Sciatic nerve (tissue), 2 donors: ENCODE results near the gene PIP5K1B. TPM values are rescaled to one million over a fixed set of nuclear protein-coding genes. Genes with fewer than 3 reads are reported as not detected.

Experiments
- ATAC-seq: fragments of 200-7000 bp; cut with Tn5 transposase; one replicate; pipeline ENCODE4 v1.9.1; 2020; ENCODE audit warnings: mild to moderate bottlenecking, moderate library complexity
- DNase-seq: peaks from one replicate; pipeline ENCODE4 v3.0.0-alpha.2; 2020; ENCODE audit warnings: low spot score
- intact Hi-C: fragments of 100-400 bp; cut with DNase I; formaldehyde crosslinking; loops from one replicate; pipeline ENCODE4 v1.14.2; 2022
- total RNA-seq: library from RNA; stranded (reverse); fragmentation: NEBNext Ultra II Directional; extraction: Animal tissue kit (Norgen Biotek cat#: 25700); gene quantifications from one replicate; pipeline ENCODE4 v1.2.1, GENCODE V29; 2021
- donor health status: DM: no; HTN: no; CAD: no.
- donor health status: DM: no; HTN: no; CAD: no.

PIP5K1B gene
- total RNA-seq, 1 donor from 2014 or later = 2.0 TPM

DNA sequence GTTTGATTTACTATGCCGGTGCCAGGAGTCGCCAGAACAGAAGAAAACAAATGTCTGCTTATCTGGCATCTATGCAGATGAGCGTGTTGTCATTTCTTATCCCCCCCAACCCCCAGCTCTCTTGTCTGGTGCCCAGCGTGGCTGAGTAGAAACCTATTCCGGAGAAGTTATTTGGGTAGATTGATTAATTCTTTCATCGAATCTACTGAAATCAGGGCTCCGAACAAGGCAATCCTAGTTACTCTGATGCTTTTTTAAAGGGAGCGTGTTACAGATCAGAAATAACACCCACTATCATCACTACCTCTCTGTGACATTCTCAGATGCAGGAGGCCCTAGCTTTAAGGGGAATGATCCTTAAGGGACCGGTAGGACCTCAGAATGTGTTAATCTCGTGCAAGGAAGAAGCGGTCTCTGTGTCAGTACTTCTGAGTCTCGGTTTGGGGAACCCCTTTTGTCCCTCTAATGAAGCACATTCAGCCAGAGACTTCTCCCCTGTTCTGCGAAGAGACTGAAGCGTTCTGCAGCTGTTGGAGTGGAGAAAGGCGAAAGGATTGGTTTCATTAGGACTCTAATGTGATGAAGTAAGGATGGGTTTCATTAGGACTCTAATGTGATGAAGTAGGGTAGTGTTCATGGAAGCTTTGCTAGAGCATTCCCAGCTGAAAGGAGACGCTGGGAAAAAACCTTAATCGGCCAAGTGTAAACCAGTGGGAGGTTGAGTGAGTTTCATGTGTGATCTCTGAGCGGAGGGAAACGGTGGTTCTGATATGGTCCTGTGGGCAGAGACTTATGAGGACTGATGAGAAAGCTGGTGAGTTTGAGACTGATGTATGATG, 1.5 kb downstream of the PIP5K1B start:
- ATAC-seq (no peak), DNase-seq (no peak)
- intact Hi-C loops = no loop called here

GRCh38 chr9:68707801-68708488, 2.9 kb downstream of the PIP5K1B start:
- intact Hi-C loops = no loop called here
- DNase-seq = no peak
- no peak for ATAC-seq

DNA sequence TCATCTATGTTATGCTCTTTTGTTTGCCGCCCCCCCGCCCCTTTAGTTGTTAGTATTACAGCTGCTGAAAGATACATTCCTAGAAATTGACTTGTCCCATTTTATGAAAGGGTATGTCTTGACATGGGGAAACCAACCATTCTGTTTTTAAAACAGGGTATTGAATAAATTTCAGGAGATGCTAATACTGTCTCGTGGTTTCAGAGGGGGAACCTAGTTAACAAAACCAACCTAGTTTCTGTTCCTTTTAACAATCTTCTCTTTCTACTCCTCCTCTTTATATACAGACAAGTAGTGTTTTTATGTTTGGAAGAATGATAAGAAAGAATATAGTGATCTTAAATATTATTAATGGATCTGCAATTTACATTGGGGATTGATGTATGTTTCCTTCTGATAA, 3.5 kb downstream of the PIP5K1B start:
- no peak for DNase-seq
- no peak for ATAC-seq
- intact Hi-C loops = no loop called here

- no peak for DNase-seq
- intact Hi-C loops = no loop called here
Measured at GRCh38 chr9:68709291-68710110, 4.5 kb downstream of the PIP5K1B start.

DNA sequence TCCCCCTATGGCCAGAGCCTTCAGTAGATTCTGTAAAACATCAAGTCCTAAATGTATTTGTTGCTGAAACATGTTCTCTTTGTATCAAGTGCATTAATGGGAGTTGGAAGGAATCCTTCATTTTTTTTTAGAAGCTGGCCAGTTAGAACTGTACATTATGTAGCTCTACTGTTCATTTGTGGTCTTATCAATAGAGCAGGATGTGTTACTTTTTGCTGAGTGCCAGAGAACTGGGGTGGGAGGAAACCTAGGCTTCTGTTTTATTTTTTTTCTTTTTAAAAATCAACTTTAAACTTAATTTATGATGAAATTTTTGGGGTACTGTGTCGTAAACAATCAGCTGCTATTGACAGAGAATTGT, 5.1 kb downstream of the PIP5K1B start:
- ATAC-seq = no peak
- intact Hi-C loops = no loop called here
- no peak for DNase-seq

More at GRCh38 chr9:68709291-68710110, 4.5 kb downstream of the PIP5K1B start:
- ATAC-seq = no peak

- no peak for DNase-seq
- ATAC-seq = no peak
- intact Hi-C loops = no loop called here
Measured at GRCh38 chr9:68711281-68711680, 6.2 kb downstream of the PIP5K1B start.

GRCh38 chr9:68711932-68712331, 6.9 kb downstream of the PIP5K1B start:
- DNase-seq (no peak), ATAC-seq (no peak)
- intact Hi-C loops = no loop called here

DNA sequence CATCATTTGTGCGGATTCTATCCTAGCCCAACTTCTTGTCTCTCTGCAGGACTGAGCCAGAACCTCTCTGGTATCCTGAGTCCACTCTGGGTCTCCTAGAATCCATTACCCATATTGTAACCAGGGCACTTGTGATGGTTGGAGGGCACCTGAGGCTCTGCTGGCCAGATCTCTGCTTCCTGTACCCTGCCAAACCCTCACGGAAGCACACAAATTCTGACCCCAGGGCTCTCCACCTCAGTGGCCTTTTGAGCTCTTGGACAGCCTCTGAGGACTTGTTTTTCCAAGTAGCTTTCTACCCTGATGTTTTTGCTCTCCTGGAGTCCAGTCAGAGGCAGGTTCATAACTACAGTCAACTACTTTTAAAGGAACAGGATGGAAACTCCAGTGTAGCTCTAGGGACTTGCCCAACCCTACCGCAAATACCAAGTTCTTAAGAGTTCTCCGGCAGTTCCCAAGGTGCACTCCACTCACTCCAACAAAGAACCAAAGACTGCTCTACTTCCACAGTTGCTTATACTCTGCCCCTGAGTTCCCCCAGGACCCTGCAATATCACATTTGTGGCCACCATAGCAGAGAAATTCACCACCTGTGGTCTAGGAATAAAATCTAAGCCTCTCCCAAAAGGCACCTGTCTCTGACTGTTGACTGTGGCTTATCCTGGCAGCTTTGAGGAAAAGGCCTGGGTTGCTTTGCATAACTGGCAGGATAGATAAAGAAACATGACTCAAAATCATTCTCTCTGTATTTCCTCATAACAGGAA, 9.6 kb downstream of the PIP5K1B start:
- DNase-seq = no peak
- intact Hi-C loops = no loop called here
- ATAC-seq = no peak

DNA sequence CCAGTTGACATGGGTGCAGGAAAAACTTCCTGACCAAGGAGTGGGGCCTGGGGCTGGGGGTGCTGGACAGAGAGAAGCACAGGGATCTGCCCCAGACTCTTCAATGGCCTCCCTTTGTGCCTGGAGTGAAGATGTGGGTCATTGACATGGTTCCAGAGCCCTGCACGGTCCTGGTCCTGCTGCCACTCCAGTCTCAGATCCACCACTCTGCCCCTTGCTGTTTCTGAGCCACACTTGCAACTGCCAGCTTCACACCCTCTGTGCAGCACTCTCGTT, 10.1 kb downstream of the PIP5K1B start:
- intact Hi-C loops = no loop called here
- ATAC-seq = no peak
- DNase-seq = no peak

DNA sequence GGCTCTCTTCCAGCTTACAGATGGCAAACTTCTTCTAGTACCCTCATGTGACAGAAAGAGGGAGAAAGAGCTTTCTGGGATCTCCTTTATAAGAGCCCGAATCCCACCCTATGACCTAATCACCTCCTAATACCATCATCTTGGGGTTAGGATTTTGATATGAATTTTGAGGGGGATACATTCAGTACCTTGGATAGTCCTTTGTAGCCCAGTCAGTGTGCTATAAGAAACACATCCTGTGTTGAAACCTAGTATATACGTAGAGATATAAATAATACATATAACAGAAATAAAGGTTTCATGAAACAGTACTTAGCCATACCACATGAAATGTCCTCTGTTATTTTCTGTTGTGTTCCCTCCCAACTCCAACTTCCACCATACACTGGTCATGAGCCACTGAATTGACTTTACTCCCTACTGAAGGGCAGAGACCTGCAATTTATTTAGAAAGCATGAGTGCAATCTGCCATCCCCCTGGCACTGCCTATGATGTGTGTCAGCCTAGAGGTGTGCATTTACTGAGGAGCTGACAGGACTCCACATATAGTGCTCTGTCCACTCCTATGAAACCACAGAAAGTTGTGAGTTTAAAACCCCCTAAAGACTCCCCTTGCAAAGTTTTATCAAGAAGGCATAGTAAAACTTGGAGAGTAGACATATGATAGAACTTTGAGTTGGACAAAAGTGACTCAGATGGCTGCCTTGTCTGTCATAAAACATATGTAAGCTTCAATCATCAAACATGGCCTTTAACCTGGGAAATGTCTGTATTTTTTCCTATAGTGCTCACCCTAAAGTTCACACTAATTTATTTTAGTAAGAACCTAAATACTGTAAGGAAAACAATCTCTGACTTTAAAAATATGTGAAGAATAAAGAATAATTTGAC, 12.8 kb downstream of the PIP5K1B start:
- ATAC-seq = no peak
- intact Hi-C loops = no loop called here

GRCh38 chr9:68719847-68720246, 14.8 kb downstream of the PIP5K1B start:
- intact Hi-C loops = no loop called here
- ATAC-seq = no peak

More for the DNA sequence above, 12.8 kb downstream of the PIP5K1B start:
- no peak for DNase-seq

GRCh38 chr9:68720656-68721313, 15.7 kb downstream of the PIP5K1B start:
- DNase-seq = no peak
- no peak for ATAC-seq
- intact Hi-C loops = no loop called here

More at GRCh38 chr9:68719847-68720246, 14.8 kb downstream of the PIP5K1B start:
- no peak for DNase-seq

GRCh38 chr9:68721666-68722330, 16.8 kb downstream of the PIP5K1B start:
- ATAC-seq (no peak), DNase-seq (no peak)
- intact Hi-C loops = no loop called here

DNA sequence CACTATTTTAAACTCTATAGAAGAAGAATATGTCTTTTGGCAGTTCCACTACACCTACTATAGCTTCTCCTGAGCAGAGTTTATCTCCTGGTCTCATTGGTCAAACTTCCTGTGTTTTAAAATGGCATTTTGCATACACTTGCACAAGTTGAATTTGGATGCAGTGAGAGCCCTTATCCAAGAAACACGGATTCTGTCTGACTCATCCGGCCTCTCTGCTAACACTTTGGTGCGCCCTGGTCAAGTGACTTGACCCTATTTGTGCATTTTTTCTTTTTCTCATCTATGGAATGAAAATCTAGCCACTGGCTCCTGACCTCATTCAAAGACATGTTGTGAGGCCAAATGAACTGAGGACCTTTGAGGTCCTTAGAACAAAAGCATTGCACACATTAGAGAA, 20.0 kb downstream of the PIP5K1B start:
- no peak for DNase-seq
- no peak for ATAC-seq
- intact Hi-C loops = no loop called here

GRCh38 chr9:68726489-68726888, 21.4 kb downstream of the PIP5K1B start:
- intact Hi-C loops = no loop called here
- DNase-seq = no peak
- ATAC-seq = no peak

- no peak for DNase-seq
- no peak for ATAC-seq
- intact Hi-C loops = no loop called here
Measured at GRCh38 chr9:68727636-68728035, 22.6 kb downstream of the PIP5K1B start.

DNA sequence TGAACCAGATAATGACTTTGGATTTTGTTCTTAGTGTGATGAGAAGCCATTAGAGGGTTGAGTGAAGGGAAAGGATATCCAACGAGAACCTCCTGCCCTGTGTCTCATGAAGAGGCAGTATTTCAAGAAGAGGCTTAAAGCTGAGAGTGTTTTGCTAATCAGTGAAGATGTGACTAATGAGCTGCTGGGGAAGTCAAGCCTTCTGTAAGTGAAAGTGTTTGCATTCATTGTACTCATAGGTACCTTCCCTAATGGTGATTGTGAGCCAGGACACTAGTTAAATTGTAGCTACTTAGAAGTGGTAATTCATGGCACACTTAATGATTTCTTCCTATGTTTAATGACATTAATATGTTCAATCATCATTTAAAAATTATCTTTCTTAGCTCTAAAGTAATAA, 23.7 kb downstream of the PIP5K1B start:
- intact Hi-C loops = no loop called here
- ATAC-seq (no peak), DNase-seq (no peak)
